PC-9 (cell line): ENCODE results near the gene SLC9A3.

Experiments
- CTCF ChIP-seq: fragments of 200-600 bp; sonication (generic); conservative IDR thresholded peaks from 2 replicates; pipeline ENCODE4 v1.6.1; 2017; ENCODE audit warnings: mixed run types, antibody characterized with exemption, mild to moderate bottlenecking, moderate library complexity
- EZH2 ChIP-seq: fragments of 200-600 bp; sonication (generic); IDR thresholded peaks from 2 replicates; pipeline ENCODE4 v1.8.0; 2017; ENCODE audit warnings: antibody characterized with exemption, low read depth

GRCh38 chr5:570446-570845 is 46.2 kb upstream of the SLC9A3 start:
- TF ChIP-seq CTCF (no peak), EZH2 (no peak)
